ENCODE measurements around the gene WFIKKN1. TPM values are rescaled to one million over a fixed set of nuclear protein-coding genes. Genes with fewer than 3 reads are reported as not detected.

Gene WFIKKN1
- total and polyA plus RNA-seq, 2 donors (not counting 1 experiment from before 2014, with no cell fraction given), result 0.64 to 0.84 TPM

DNA sequence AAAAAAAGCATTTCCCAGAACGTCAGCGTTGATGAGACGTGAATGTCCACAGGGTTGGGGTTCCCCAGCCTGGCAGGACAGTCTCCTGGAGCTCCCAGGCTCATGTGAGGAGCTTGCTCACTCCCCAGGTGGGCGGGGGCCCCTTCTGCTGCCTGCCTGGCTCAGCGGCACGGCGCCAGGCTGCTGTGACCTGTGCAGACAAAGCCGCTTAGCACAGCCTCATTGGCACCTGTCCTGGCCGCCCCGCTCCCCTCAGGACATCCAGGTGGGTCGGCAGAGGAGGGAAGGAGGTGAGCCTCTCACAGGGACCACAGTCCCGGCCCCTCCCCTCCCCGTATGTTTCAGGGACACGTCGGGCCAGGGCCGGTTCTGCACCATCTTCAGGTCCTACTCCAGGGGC, 12.9 kb upstream of the WFIKKN1 start:
- Mint-ChIP-seq H3K27me3 (no peaks in the 10 kb centered on the region), H3K27ac (no peak overlapping the region), H3K4me3 (no peak overlapping the region), H3K9me3 (ENCODE audit: insufficient read depth) (no peaks in the 10 kb centered on the region), H3K4me1 (peaks cover 9% of the 10 kb centered on the region)
- H3K27ac ChIP-seq (ENCODE audit: low read length in 2 of 2), result no peak overlapping the region
- H3K4me3 ChIP-seq (ENCODE audit: control extremely low read depth in 1 of 5, extremely low read depth in 1 of 5, insufficient read depth in 1 of 5, low read depth in 2 of 5, low read length in 4 of 5), result no peak overlapping the region
- H3K4me1 ChIP-seq (ENCODE audit: control insufficient read depth in 2 of 2, insufficient read depth in 2 of 2, low read length in 2 of 2), result peaks cover 0 to 3% of the 10 kb centered on the region in 2 donors
- DNase-seq (no peak), ATAC-seq (ENCODE audit: low read depth) (no peak)
- CTCF ChIA-PET, result no interaction called here
- no peak overlapping the region for H3K9ac ChIP-seq (ENCODE audit: low read length)
- 94% methylated on average over 13 of the region's 16 CpGs for WGBS (ENCODE audit: insufficient coverage)
- peaks cover 15% of the 10 kb centered on the region for H4K20me1 ChIP-seq (ENCODE audit: control insufficient read depth, insufficient read depth, low read length, poor library complexity, severe bottlenecking)
- H2AFZ ChIP-seq (ENCODE audit: insufficient read depth, low read depth, low read length, poor library complexity, severe bottlenecking), result no peak overlapping the region
- H3K36me3 ChIP-seq (replicated peaks in 1 of 2; ENCODE audit: control extremely low read depth in 1 of 2, control insufficient read depth in 1 of 2, extremely low read depth in 1 of 2, insufficient read depth in 2 of 2, low read length in 1 of 2), result no peaks in the 10 kb centered on the region
- intact Hi-C loops (cut with micrococcal nuclease), result no loop called here
- H3K9me3 ChIP-seq (ENCODE audit: control extremely low read depth in 1 of 3, control insufficient read depth in 2 of 3, insufficient read depth in 1 of 3, low read length in 2 of 3), result no peaks in the 10 kb centered on the region
- H3K4me2 ChIP-seq (replicated peaks; ENCODE audit: low read depth, low read length, poor library complexity, severe bottlenecking), result no peak overlapping the region
- no peaks in the 10 kb centered on the region for H3K27me3 ChIP-seq (replicated peaks in 1 of 4; ENCODE audit: control extremely low read depth in 1 of 4, control insufficient read depth in 3 of 4, insufficient read depth in 4 of 4, low read length in 3 of 4)
- H3K79me2 ChIP-seq (ENCODE audit: control insufficient read depth, insufficient read depth, low read length), result peaks cover 21% of the 10 kb centered on the region
- TF ChIP-seq, protein P1, sequence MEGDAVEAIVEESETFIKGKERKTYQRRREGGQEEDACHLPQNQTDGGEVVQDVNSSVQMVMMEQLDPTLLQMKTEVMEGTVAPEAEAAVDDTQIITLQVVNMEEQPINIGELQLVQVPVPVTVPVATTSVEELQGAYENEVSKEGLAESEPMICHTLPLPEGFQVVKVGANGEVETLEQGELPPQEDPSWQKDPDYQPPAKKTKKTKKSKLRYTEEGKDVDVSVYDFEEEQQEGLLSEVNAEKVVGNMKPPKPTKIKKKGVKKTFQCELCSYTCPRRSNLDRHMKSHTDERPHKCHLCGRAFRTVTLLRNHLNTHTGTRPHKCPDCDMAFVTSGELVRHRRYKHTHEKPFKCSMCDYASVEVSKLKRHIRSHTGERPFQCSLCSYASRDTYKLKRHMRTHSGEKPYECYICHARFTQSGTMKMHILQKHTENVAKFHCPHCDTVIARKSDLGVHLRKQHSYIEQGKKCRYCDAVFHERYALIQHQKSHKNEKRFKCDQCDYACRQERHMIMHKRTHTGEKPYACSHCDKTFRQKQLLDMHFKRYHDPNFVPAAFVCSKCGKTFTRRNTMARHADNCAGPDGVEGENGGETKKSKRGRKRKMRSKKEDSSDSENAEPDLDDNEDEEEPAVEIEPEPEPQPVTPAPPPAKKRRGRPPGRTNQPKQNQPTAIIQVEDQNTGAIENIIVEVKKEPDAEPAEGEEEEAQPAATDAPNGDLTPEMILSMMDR (IDR thresholded peaks at IDR 0.05), result no peak
- TF ChIP-seq EZH2 (IDR thresholded peaks at IDR 0.05; ENCODE audit: borderline replicate concordance, insufficient read depth, low read depth, low read length, poor library complexity, severe bottlenecking), result no peak
- POLR2A ChIA-PET, result no interaction called here

DNA sequence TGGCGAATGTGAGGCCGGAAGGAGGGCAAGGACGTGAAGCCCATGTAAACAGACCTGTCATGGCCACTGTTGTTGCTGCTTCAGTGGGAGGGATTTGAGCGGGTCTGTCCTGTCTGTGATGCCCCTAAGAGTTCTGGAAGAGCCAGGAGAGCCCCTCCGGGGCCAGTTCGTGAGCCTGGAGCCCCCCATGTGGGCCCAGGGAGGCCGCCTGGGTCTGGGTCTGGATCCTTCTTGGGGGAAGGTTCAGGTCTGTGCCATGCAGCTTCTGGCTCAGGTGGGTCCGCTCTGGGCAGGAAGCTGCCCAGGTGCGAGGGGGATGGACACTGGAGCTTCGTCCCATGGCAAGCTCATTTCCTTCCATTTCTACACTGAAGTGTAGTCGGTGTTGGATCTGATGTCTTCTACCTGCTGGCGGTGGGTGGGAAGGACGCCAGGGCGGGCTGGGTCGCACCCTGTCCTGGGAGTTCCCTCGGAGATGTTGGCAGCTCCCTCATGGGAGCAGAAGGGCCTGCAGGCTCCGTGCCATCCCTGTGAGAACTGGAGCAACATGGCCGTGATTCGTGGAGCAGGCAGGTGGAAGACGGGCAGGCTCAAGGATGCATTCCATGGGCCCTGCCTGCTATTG, 11.2 kb upstream of the WFIKKN1 start:
- no peaks in the 10 kb centered on the region for H3K9me3 ChIP-seq (ENCODE audit: control extremely low read depth in 1 of 3, control insufficient read depth in 2 of 3, insufficient read depth in 1 of 3, low read length in 2 of 3)
- 99% methylated on average over 19 of the region's 20 CpGs for WGBS (ENCODE audit: insufficient coverage)
- ChIA-PET POLR2A (no interaction called here), CTCF (no interaction called here)
- H3K27me3 Mint-ChIP-seq, result no peaks in the 10 kb centered on the region
- H3K9ac ChIP-seq (ENCODE audit: low read length), result no peak overlapping the region
- no peaks in the 10 kb centered on the region for H3K36me3 ChIP-seq (replicated peaks in 1 of 2; ENCODE audit: control extremely low read depth in 1 of 2, control insufficient read depth in 1 of 2, extremely low read depth in 1 of 2, insufficient read depth in 2 of 2, low read length in 1 of 2)
- no peak overlapping the region for H3K4me3 ChIP-seq (ENCODE audit: control extremely low read depth in 1 of 5, extremely low read depth in 1 of 5, insufficient read depth in 1 of 5, low read depth in 2 of 5, low read length in 4 of 5)
- DNase-seq (no peak), ATAC-seq (ENCODE audit: low read depth) (no peak)
- H3K4me1 Mint-ChIP-seq, result peaks cover 8% of the 10 kb centered on the region
- H3K27me3 ChIP-seq (replicated peaks in 1 of 4; ENCODE audit: control extremely low read depth in 1 of 4, control insufficient read depth in 3 of 4, insufficient read depth in 4 of 4, low read length in 3 of 4), result no peaks in the 10 kb centered on the region
- H2AFZ ChIP-seq (ENCODE audit: insufficient read depth, low read depth, low read length, poor library complexity, severe bottlenecking), result no peak overlapping the region
- H3K4me3 Mint-ChIP-seq, result no peak overlapping the region
- H4K20me1 ChIP-seq (ENCODE audit: control insufficient read depth, insufficient read depth, low read length, poor library complexity, severe bottlenecking), result peaks cover 15% of the 10 kb centered on the region
- H3K27ac ChIP-seq (ENCODE audit: low read length in 2 of 2), result no peak overlapping the region
- TF ChIP-seq, protein P1 (IDR thresholded peaks at IDR 0.05), result no peak
- TF ChIP-seq EZH2 (IDR thresholded peaks at IDR 0.05; ENCODE audit: borderline replicate concordance, insufficient read depth, low read depth, low read length, poor library complexity, severe bottlenecking), result no peak
- no peak overlapping the region for H3K27ac Mint-ChIP-seq
- H3K79me2 ChIP-seq (ENCODE audit: control insufficient read depth, insufficient read depth, low read length), result peaks cover 20% of the 10 kb centered on the region
- intact Hi-C loops (cut with micrococcal nuclease), result no loop called here
- no peak overlapping the region for H3K4me2 ChIP-seq (replicated peaks; ENCODE audit: low read depth, low read length, poor library complexity, severe bottlenecking)
- no peaks in the 10 kb centered on the region for H3K9me3 Mint-ChIP-seq (ENCODE audit: insufficient read depth)
- peaks cover 0 to 3% of the 10 kb centered on the region in 2 donors for H3K4me1 ChIP-seq (ENCODE audit: control insufficient read depth in 2 of 2, insufficient read depth in 2 of 2, low read length in 2 of 2)

Measured in B cell (primary cell).